HCT116 (cell line): Measurements from ENCODE around the gene PROX1. TPM values are rescaled to one million over a fixed set of nuclear protein-coding genes. Genes with fewer than 3 reads are reported as not detected.

Experiments
- ATAC-seq: fragments of 200-7000 bp; cut with Tn5 transposase; 2 replicates; pipeline ENCODE4 v1.9.1; 2020; ENCODE audit warnings: mild to moderate bottlenecking, moderate library complexity
- BruUV-seq: library from RNA; stranded (reverse); fragments of 400-500 nt; replicated peaks from 2 replicates; lab custom pipeline; 2021; lab: Mats Ljungman, UMichigan
- CTCF ChIA-PET: fragments of 300-600 bp; sonication (Branson Sonifier 250); formaldehyde crosslinking; loops from one replicate; lab custom pipeline; 2021; ENCODE audit warnings: antibody characterized with exemption; lab: Charles Lee
- POLR2A ChIA-PET: fragments of 300-600, 350-600 bp; sonication (Branson Sonifier 250); formaldehyde crosslinking; loops from one replicate; lab custom pipeline; 2021; ENCODE audit warnings: antibody characterized with exemption; lab: Charles Lee
- RAD21 ChIA-PET, 2 experiments: fragments of 300-600 bp; sonication (Branson Sonifier 250); formaldehyde crosslinking; loops; one replicate each; lab custom pipeline; 2023; ENCODE audit warnings: low total read pairs in 2 of 2; ENCODE audit not compliant: uncharacterized antibody in 2 of 2, unreplicated experiment in 2 of 2, low non-redundant PET in 1 of 2; lab: Charles Lee
- DNase-seq: peaks from one replicate; pipeline ENCODE4 v3.0.0-alpha.2; 2010; ENCODE audit warnings: low read depth, low spot score
- H2AFZ ChIP-seq: fragments of 200-600 bp; shearing (Covaris generic), sonication (generic); 2 replicates; pipeline ENCODE4 v1.6.1; 2017; ENCODE audit warnings: low read depth, mixed run types, mixed read lengths, antibody characterized with exemption, low read length; ENCODE audit not compliant: poor library complexity, severe bottlenecking
- H3K27ac ChIP-seq: 2 replicates; pipeline ENCODE4 v1.5.1; 2012; ENCODE audit warnings: low read depth, low read length
- H3K27me3 ChIP-seq: fragments of 200-600 bp; sonication (generic); 2 replicates; pipeline ENCODE4 v1.6.1; 2016; ENCODE audit warnings: mixed run types, low read length, mixed read lengths; ENCODE audit not compliant: insufficient read depth
- H3K36me3 ChIP-seq, 2 experiments: fragments of 200-500 bp in 1 of 2; fragments of 200-600 bp in 1 of 2; sonication (Bioruptor generic) in 1 of 2; sonication (generic) in 1 of 2; 2 replicates each; pipeline versions ENCODE4 v1.5.1 to v1.6.1; 2014 to 2016; ENCODE audit warnings: low read length in 2 of 2, inconsistent platforms in 1 of 2, mixed read lengths in 1 of 2, mixed run types in 1 of 2; ENCODE audit not compliant: insufficient read depth in 2 of 2, control insufficient read depth in 1 of 2
- H3K4me1 ChIP-seq, 2 experiments: fragments of 200-600 bp in 1 of 2; sonication (generic) in 1 of 2; 2 replicates each; pipeline versions ENCODE4 v1.5.1 to v1.6.1; 2012 to 2017; ENCODE audit warnings: low read length in 2 of 2, inconsistent platforms in 1 of 2, mild to moderate bottlenecking in 1 of 2, mixed read lengths in 1 of 2, mixed run types in 1 of 2, moderate library complexity in 1 of 2; ENCODE audit not compliant: insufficient read depth in 2 of 2, control insufficient read depth in 1 of 2
- H3K4me2 ChIP-seq: fragments of 200-600 bp; sonication (generic); 2 replicates; pipeline ENCODE4 v1.6.1; 2017; ENCODE audit warnings: mixed run types, low read length, mixed read lengths
- H3K4me3 ChIP-seq, 2 experiments: fragments of 200-600 bp in 1 of 2; sonication (generic) in 1 of 2; replicated peaks in 1 of 2; 2 replicates each; pipeline ENCODE4 v1.5.1; 2011 to 2016; ENCODE audit warnings: low read length in 2 of 2, control low read depth in 1 of 2, low read depth in 1 of 2, mild to moderate bottlenecking in 1 of 2, mixed read lengths in 1 of 2, mixed run types in 1 of 2
- H3K79me2 ChIP-seq: fragments of 200-600 bp; sonication (generic); 2 replicates; pipeline ENCODE4 v1.6.1; 2017; ENCODE audit warnings: mild to moderate bottlenecking, mixed run types, low read length, moderate library complexity, mixed read lengths; ENCODE audit not compliant: insufficient read depth
- H3K9ac ChIP-seq: fragments of 200-600 bp; sonication (generic); 2 replicates; pipeline ENCODE4 v1.6.1; 2016; ENCODE audit warnings: low read length, mixed read lengths
- H3K9me2 ChIP-seq: fragments of 200-600 bp; sonication (generic), shearing (Covaris generic); 2 replicates; pipeline ENCODE4 v1.6.1; 2017; ENCODE audit warnings: mixed run types, mild to moderate bottlenecking, moderate library complexity; ENCODE audit not compliant: insufficient read depth
- H3K9me3 ChIP-seq, 2 experiments: fragments of 200-500 bp in 1 of 2; fragments of 200-600 bp in 1 of 2; sonication (Bioruptor generic) in 1 of 2; sonication (generic) in 1 of 2; 2 replicates each; pipeline ENCODE4 v1.6.1; 2014 to 2017; ENCODE audit warnings: low read length in 2 of 2, mixed read lengths in 2 of 2, inconsistent platforms in 1 of 2, low read depth in 1 of 2, mild to moderate bottlenecking in 1 of 2, mixed run types in 1 of 2, moderate library complexity in 1 of 2; ENCODE audit not compliant: control insufficient read depth in 1 of 2, insufficient read depth in 1 of 2
- H4K20me1 ChIP-seq: fragments of 200-600 bp; sonication (generic), shearing (Covaris generic); 2 replicates; pipeline ENCODE4 v1.6.1; 2017; ENCODE audit warnings: mixed run types, mild to moderate bottlenecking, moderate library complexity; ENCODE audit not compliant: insufficient read depth
- ATF3 ChIP-seq: IDR thresholded peaks from 2 replicates; pipeline ENCODE4 v1.6.1; 2012
- CEBPB ChIP-seq: IDR thresholded peaks from 2 replicates; pipeline ENCODE4 v1.6.1; 2012; ENCODE audit warnings: low read depth
- EZH2phosphoT487 ChIP-seq: fragments of 200-600 bp; IDR thresholded peaks from 2 replicates; pipeline ENCODE4 v1.6.1; 2018; ENCODE audit warnings: antibody characterized with exemption, borderline replicate concordance
- JUND ChIP-seq: IDR thresholded peaks from 2 replicates; pipeline ENCODE4 v1.6.1; 2012
- MAX ChIP-seq: IDR thresholded peaks from 2 replicates; pipeline ENCODE4 v1.6.1; 2012
- POLR2A ChIP-seq: IDR thresholded peaks from 2 replicates; pipeline ENCODE4 v1.7.0; 2011; ENCODE audit warnings: borderline replicate concordance; ENCODE audit not compliant: insufficient read depth, insufficient read length; ENCODE audit errors: extremely low read depth
- RAD21 ChIP-seq: IDR thresholded peaks from 2 replicates; pipeline ENCODE4 v1.6.1; 2012; ENCODE audit warnings: low read depth, mild to moderate bottlenecking
- SP1 ChIP-seq: IDR thresholded peaks from 2 replicates; pipeline ENCODE4 v1.6.1; 2012; ENCODE audit warnings: low read depth
- SRF ChIP-seq: IDR thresholded peaks from 2 replicates; pipeline ENCODE4 v1.6.1; 2012; ENCODE audit warnings: low read depth
- TCF7L2 ChIP-seq: IDR thresholded peaks from 2 replicates; pipeline ENCODE4 v1.7.0; 2011; ENCODE audit warnings: borderline replicate concordance, inconsistent platforms; ENCODE audit not compliant: insufficient read depth, insufficient read length; ENCODE audit errors: extremely low read depth
- ZBTB33 ChIP-seq: IDR thresholded peaks from 2 replicates; pipeline ENCODE4 v1.6.1; 2011; ENCODE audit warnings: mild to moderate bottlenecking, low read length, moderate library complexity; ENCODE audit not compliant: insufficient replicate concordance; ENCODE audit errors: extremely low read depth
- ZNF274 ChIP-seq: fragments of 200-500 bp; sonication (Bioruptor generic); IDR thresholded peaks from 2 replicates; pipeline ENCODE4 v1.6.1; 2014; ENCODE audit warnings: mild to moderate bottlenecking, low read depth, low read length, inconsistent platforms
- intact Hi-C: fragments of 100-400 bp; cut with micrococcal nuclease; formaldehyde crosslinking; loops from 2 replicates; pipeline ENCODE4 v1.10.0; 2022
- total RNA-seq: library from RNA; stranded (reverse); gene quantifications from one replicate; pipeline ENCODE4 v1.2.1, GENCODE V29; 2021; ENCODE audit not compliant: unreplicated experiment

PROX1 gene
- total RNA-seq, 1 experiment from 2014 or later = 0.22 TPM

- no peaks in the 10 kb centered on the region for H4K20me1 ChIP-seq
- CTCF ChIA-PET = no interaction called here
- no peak for TF ChIP-seq ATF3
- TF ChIP-seq JUND = no peak
- TF ChIP-seq RAD21 = no peak
- TF ChIP-seq ZBTB33 = no peak
- TF ChIP-seq TCF7L2 = no peak
- TF ChIP-seq SP1 = no peak
- TF ChIP-seq CEBPB = no peak
- no peak overlapping the region for H2AFZ ChIP-seq
- no peak overlapping the region for H3K4me2 ChIP-seq
- DNase-seq = no peak
- H3K4me1 ChIP-seq = no peaks in the 10 kb centered on the region
- RAD21 ChIA-PET = no interaction called here
- intact Hi-C loops = loop anchor here (5.0 kb wide), 1 partner anchor 50 kb away; no protein-coding TSS in a partner anchor
- H3K79me2 ChIP-seq = no peaks in the 10 kb centered on the region
- POLR2A ChIA-PET = no interaction called here
- H3K9me2 ChIP-seq = no peaks in the 10 kb centered on the region
- H3K9ac ChIP-seq = no peak overlapping the region
- H3K27me3 ChIP-seq = peaks cover 11% of the 10 kb centered on the region; the same call in 1 of the 2 replicates
- H3K36me3 ChIP-seq = no peaks in the 10 kb centered on the region
- no TSS peak for BruUV-seq
- H3K4me3 ChIP-seq = no peak overlapping the region
- H3K9me3 ChIP-seq = no peaks in the 10 kb centered on the region
- no peak for ATAC-seq
- H3K27ac ChIP-seq = no peak overlapping the region
Measured at GRCh38 chr1:213947200-213947801, 40.5 kb upstream of the PROX1 start.

GRCh38 chr1:213951876-213952275, 35.9 kb upstream of the PROX1 start:
- no peaks in the 10 kb centered on the region for H3K9me2 ChIP-seq
- no peaks in the 10 kb centered on the region for H3K79me2 ChIP-seq
- H2AFZ ChIP-seq = no peak overlapping the region
- H3K4me3 ChIP-seq = no peak overlapping the region
- TF ChIP-seq SP1 (no peak), TCF7L2 (no peak), EZH2phosphoT487 (no peak), POLR2A (no peak), JUND (no peak), MAX (no peak), ZBTB33 (no peak), SRF (no peak), ZNF274 (no peak)
- no peaks in the 10 kb centered on the region for H4K20me1 ChIP-seq
- no peak for ATAC-seq
- no peak overlapping the region for H3K9ac ChIP-seq
- H3K4me2 ChIP-seq = no peak overlapping the region
- no peaks in the 10 kb centered on the region for H3K9me3 ChIP-seq
- no peaks in the 10 kb centered on the region for H3K4me1 ChIP-seq
- CTCF ChIA-PET = no interaction called here
- no TSS peak for BruUV-seq
- POLR2A ChIA-PET = no interaction called here
- no peak for DNase-seq
- intact Hi-C loops = no loop called here
- H3K36me3 ChIP-seq = no peaks in the 10 kb centered on the region
- H3K27ac ChIP-seq = no peak overlapping the region
- H3K27me3 ChIP-seq = peaks cover 7% of the 10 kb centered on the region; the same call in 1 of the 2 replicates
- RAD21 ChIA-PET = no interaction called here
